ENCODE results near the gene ATP2A3. TPM values are rescaled to one million over a fixed set of nuclear protein-coding genes. Genes with fewer than 3 reads are reported as not detected.

The ATP2A3 gene
- total RNA-seq, 2 donors from 2014 or later: 8.6 to 12.0 TPM

GRCh38 chr17:3978421-3979289 lies 14.4 kb upstream of the ATP2A3 start:
- DNase-seq (peak; percentile 75), ATAC-seq (peak; percentile 2 to 46)
- intact Hi-C loops (cut with DNase I): no loop called here

GRCh38 chr17:3977387-3977786 lies 13.2 kb upstream of the ATP2A3 start:
- intact Hi-C loops (cut with DNase I): no loop called here
- peak in 1 of 2 donors; percentile 20 for ATAC-seq

GRCh38 chr17:3976675-3977171 lies 12.5 kb upstream of the ATP2A3 start:
- intact Hi-C loops (cut with DNase I): no loop called here
- ATAC-seq: peak; percentile 90 to 94

More at GRCh38 chr17:3977387-3977786, 13.2 kb upstream of the ATP2A3 start:
- DNase-seq: no peak

GRCh38 chr17:3974980-3975379 lies 10.7 kb upstream of the ATP2A3 start:
- intact Hi-C loops (cut with DNase I): no loop called here
- ATAC-seq (no peak), DNase-seq (no peak)

More at GRCh38 chr17:3976675-3977171, 12.5 kb upstream of the ATP2A3 start:
- peak; percentile 85 for DNase-seq

GRCh38 chr17:3974138-3974687 lies 10.0 kb upstream of the ATP2A3 start:
- intact Hi-C loops (cut with DNase I): no loop called here
- peak in 1 of 2 donors; percentile 7 for ATAC-seq
- peak; percentile 58 for DNase-seq

GRCh38 chr17:3973495-3974137 lies 9.4 kb upstream of the ATP2A3 start:
- no peak for DNase-seq

GRCh38 chr17:3972931-3973330 lies 8.7 kb upstream of the ATP2A3 start:
- DNase-seq: peak; percentile 15
- no peak for ATAC-seq
- intact Hi-C loops (cut with DNase I): no loop called here

More at GRCh38 chr17:3973495-3974137, 9.4 kb upstream of the ATP2A3 start:
- intact Hi-C loops (cut with DNase I): no loop called here
- ATAC-seq: no peak

- ATAC-seq (no peak), DNase-seq (peak; percentile 18)
- intact Hi-C loops (cut with DNase I): no loop called here
Observed at GRCh38 chr17:3972281-3972731, 8.1 kb upstream of the ATP2A3 start.

GRCh38 chr17:3970668-3971067 lies 6.4 kb upstream of the ATP2A3 start:
- ATAC-seq (no peak), DNase-seq (no peak)
- intact Hi-C loops (cut with DNase I): no loop called here

- no peak for DNase-seq
- ATAC-seq: no peak
- intact Hi-C loops (cut with DNase I): no loop called here
Observed at GRCh38 chr17:3969963-3970362, 5.7 kb upstream of the ATP2A3 start.

- intact Hi-C loops (cut with DNase I): no loop called here
- ATAC-seq (no peak), DNase-seq (no peak)
Observed at GRCh38 chr17:3968886-3969524, 4.8 kb upstream of the ATP2A3 start.

- intact Hi-C loops (cut with DNase I): no loop called here
- ATAC-seq (no peak), DNase-seq (no peak)
Observed at GRCh38 chr17:3968015-3968414, 3.8 kb upstream of the ATP2A3 start.

- intact Hi-C loops (cut with DNase I): no loop called here
- no peak for DNase-seq
- ATAC-seq: no peak
Observed at GRCh38 chr17:3966720-3967363, 2.6 kb upstream of the ATP2A3 start.

GRCh38 chr17:3965118-3965800 lies 1.0 kb upstream of the ATP2A3 start:
- DNase-seq: peak; percentile 75
- intact Hi-C loops (cut with DNase I): no loop called here
- ATAC-seq: peak; percentile 60 to 81

GRCh38 chr17:3963237-3964201 lies 718 bp downstream of the ATP2A3 start:
- peak in 1 of 2 donors; percentile 11 for ATAC-seq

GRCh38 chr17:3962965-3963236 lies 1.3 kb downstream of the ATP2A3 start:
- ATAC-seq (no peak), DNase-seq (no peak)
- intact Hi-C loops (cut with DNase I): no loop called here

More at GRCh38 chr17:3963237-3964201, 718 bp downstream of the ATP2A3 start:
- intact Hi-C loops (cut with DNase I): no loop called here
- no peak for DNase-seq

GRCh38 chr17:3962217-3962964 lies 1.8 kb downstream of the ATP2A3 start:
- intact Hi-C loops (cut with DNase I): no loop called here
- ATAC-seq (no peak), DNase-seq (no peak)
